ENCODE measurements around the gene LAT.

DNA sequence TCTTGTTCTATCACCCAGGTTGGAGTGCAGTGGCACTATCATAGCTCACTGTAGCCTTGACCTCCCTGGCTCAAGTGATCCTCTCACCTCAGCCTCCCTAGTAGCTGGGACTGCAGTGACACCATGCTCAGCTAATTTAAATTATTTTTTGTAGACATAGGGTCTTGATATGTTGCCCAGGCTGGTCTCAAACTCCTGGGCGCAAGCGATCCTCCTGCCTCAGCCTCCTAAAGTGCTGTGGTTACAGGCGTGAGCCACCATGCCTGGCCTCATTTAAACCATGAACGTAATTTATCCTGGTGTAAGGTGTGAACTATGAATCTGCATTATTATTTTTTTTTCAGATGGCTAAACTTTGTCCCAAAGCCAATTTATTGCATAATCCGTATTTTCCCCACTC lies 37.3 kb downstream of the LAT start:
- no peak for TF ChIP-seq OSR1 (CRISPR knock-in tag; IDR thresholded peaks at IDR 0.05)
- TF ChIP-seq, protein P1, sequence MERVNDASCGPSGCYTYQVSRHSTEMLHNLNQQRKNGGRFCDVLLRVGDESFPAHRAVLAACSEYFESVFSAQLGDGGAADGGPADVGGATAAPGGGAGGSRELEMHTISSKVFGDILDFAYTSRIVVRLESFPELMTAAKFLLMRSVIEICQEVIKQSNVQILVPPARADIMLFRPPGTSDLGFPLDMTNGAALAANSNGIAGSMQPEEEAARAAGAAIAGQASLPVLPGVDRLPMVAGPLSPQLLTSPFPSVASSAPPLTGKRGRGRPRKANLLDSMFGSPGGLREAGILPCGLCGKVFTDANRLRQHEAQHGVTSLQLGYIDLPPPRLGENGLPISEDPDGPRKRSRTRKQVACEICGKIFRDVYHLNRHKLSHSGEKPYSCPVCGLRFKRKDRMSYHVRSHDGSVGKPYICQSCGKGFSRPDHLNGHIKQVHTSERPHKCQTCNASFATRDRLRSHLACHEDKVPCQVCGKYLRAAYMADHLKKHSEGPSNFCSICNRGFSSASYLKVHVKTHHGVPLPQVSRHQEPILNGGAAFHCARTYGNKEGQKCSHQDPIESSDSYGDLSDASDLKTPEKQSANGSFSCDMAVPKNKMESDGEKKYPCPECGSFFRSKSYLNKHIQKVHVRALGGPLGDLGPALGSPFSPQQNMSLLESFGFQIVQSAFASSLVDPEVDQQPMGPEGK (CRISPR knock-in tag; IDR thresholded peaks at IDR 0.05; ENCODE audit: borderline replicate concordance), result no peak
- TF ChIP-seq, protein P2, sequence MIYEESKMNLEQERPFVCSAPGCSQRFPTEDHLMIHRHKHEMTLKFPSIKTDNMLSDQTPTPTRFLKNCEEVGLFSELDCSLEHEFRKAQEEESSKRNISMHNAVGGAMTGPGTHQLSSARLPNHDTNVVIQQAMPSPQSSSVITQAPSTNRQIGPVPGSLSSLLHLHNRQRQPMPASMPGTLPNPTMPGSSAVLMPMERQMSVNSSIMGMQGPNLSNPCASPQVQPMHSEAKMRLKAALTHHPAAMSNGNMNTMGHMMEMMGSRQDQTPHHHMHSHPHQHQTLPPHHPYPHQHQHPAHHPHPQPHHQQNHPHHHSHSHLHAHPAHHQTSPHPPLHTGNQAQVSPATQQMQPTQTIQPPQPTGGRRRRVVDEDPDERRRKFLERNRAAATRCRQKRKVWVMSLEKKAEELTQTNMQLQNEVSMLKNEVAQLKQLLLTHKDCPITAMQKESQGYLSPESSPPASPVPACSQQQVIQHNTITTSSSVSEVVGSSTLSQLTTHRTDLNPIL (CRISPR knock-in tag; IDR thresholded peaks at IDR 0.05; ENCODE audit: low read depth), result no peak
- TF ChIP-seq ZFP30 (CRISPR knock-in tag; IDR thresholded peaks at IDR 0.05), result no peak
- TF ChIP-seq ARNTL (CRISPR knock-in tag; IDR thresholded peaks at IDR 0.05; ENCODE audit: borderline replicate concordance, low read depth), result no peak
- no peak for TF ChIP-seq BACH2 (CRISPR knock-in tag; IDR thresholded peaks at IDR 0.05; ENCODE audit: borderline replicate concordance)
- no peak for TF ChIP-seq RARB (CRISPR knock-in tag; IDR thresholded peaks at IDR 0.05)
